ENCODE data around the gene MRPL40. TPM values are rescaled to one million over a fixed set of nuclear protein-coding genes. Genes with fewer than 3 reads are reported as not detected.

MRPL40 gene
- total and polyA plus RNA-seq, 2 donors (not counting 1 experiment from before 2014, with no cell fraction given), result 12.5 to 21.9 TPM

DNA sequence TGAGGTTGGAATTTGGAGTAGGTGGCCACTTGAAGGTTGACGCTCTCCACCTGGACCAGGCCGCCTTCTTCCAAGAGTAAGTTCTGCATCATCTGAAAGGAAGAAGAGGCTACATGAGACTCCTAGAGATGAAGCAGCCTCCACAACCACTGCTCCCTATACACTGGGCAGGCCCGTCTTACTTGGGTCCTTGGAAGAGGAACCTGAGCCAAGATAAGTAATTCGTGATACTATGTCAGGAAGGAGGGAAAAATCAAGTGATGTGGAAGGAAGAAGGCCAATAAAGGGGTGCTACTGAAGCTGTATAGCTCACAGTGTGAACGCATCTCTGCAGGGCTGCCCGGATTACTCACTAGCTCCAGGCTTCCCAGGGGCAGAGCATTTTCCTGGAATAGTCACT is 35.6 kb downstream of the MRPL40 start:
- H3K9me3 Mint-ChIP-seq (ENCODE audit: insufficient read depth), result no peaks in the 10 kb centered on the region
- H3K4me3 Mint-ChIP-seq, result no peak overlapping the region
- Histone ChIP-seq H3K4me3 (ENCODE audit: control extremely low read depth in 1 of 5, extremely low read depth in 1 of 5, insufficient read depth in 1 of 5, low read depth in 2 of 5, low read length in 4 of 5) (no peak overlapping the region), H3K27me3 (replicated peaks in 1 of 4; ENCODE audit: control extremely low read depth in 1 of 4, control insufficient read depth in 3 of 4, insufficient read depth in 4 of 4, low read length in 3 of 4) (no peaks in the 10 kb centered on the region), H3K9ac (ENCODE audit: low read length) (no peak overlapping the region), H3K79me2 (ENCODE audit: control insufficient read depth, insufficient read depth, low read length) (peaks cover 23% of the 10 kb centered on the region), H3K27ac (ENCODE audit: low read length in 2 of 2) (no peak overlapping the region), H3K9me3 (ENCODE audit: control extremely low read depth in 1 of 3, control insufficient read depth in 2 of 3, insufficient read depth in 1 of 3, low read length in 2 of 3) (no peaks in the 10 kb centered on the region), H3K4me1 (ENCODE audit: control insufficient read depth in 2 of 2, insufficient read depth in 2 of 2, low read length in 2 of 2) (no peaks in the 10 kb centered on the region), H2AFZ (ENCODE audit: insufficient read depth, low read depth, low read length, poor library complexity, severe bottlenecking) (no peak overlapping the region), H3K36me3 (replicated peaks in 1 of 2; ENCODE audit: control extremely low read depth in 1 of 2, control insufficient read depth in 1 of 2, extremely low read depth in 1 of 2, insufficient read depth in 2 of 2, low read length in 1 of 2) (peaks cover 3 to 88% of the 10 kb centered on the region in 2 experiments), H4K20me1 (ENCODE audit: control insufficient read depth, insufficient read depth, low read length, poor library complexity, severe bottlenecking) (peaks cover 5% of the 10 kb centered on the region), H3K4me2 (replicated peaks; ENCODE audit: low read depth, low read length, poor library complexity, severe bottlenecking) (no peak overlapping the region)
- intact Hi-C loops (cut with micrococcal nuclease), result no loop called here
- no peaks in the 10 kb centered on the region for H3K27me3 Mint-ChIP-seq
- POLR2A ChIA-PET, result no interaction called here
- WGBS (ENCODE audit: insufficient coverage), result 100% methylated on average over 4 of the region's 6 CpGs
- DNase-seq (no peak), ATAC-seq (ENCODE audit: low read depth) (no peak)
- TF ChIP-seq EZH2 (IDR thresholded peaks at IDR 0.05; ENCODE audit: borderline replicate concordance, insufficient read depth, low read depth, low read length, poor library complexity, severe bottlenecking), result no peak
- TF ChIP-seq, protein P1, sequence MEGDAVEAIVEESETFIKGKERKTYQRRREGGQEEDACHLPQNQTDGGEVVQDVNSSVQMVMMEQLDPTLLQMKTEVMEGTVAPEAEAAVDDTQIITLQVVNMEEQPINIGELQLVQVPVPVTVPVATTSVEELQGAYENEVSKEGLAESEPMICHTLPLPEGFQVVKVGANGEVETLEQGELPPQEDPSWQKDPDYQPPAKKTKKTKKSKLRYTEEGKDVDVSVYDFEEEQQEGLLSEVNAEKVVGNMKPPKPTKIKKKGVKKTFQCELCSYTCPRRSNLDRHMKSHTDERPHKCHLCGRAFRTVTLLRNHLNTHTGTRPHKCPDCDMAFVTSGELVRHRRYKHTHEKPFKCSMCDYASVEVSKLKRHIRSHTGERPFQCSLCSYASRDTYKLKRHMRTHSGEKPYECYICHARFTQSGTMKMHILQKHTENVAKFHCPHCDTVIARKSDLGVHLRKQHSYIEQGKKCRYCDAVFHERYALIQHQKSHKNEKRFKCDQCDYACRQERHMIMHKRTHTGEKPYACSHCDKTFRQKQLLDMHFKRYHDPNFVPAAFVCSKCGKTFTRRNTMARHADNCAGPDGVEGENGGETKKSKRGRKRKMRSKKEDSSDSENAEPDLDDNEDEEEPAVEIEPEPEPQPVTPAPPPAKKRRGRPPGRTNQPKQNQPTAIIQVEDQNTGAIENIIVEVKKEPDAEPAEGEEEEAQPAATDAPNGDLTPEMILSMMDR (IDR thresholded peaks at IDR 0.05), result no peak
- H3K4me1 Mint-ChIP-seq, result no peaks in the 10 kb centered on the region
- CTCF ChIA-PET, result interaction anchor here (1.2 kb wide), 1 partner anchor 9 kb away, joined by 3 read pairs; no protein-coding TSS in a partner anchor
- no peak overlapping the region for H3K27ac Mint-ChIP-seq

DNA sequence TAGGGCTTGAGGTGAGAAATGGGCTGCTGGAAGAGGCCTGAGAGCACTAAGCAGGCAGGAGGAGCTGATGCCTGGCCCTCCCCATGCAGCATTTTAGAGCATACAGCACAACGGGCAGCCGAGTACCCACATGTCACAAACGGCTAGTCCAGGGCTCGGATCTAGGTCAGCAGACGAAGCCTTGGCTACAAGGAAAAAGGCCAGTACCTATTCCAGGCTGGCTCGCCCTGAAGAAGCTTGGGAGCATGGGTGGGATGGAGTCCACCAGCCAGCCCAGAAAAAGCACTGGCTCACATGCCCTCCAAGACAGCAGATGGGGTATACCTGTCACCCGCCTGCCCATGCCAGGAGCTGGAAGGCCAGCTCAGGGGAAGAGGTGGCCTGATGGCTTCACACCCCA is 37.1 kb downstream of the MRPL40 start:
- ChIA-PET CTCF (no interaction called here), POLR2A (no interaction called here)
- H3K4me1 Mint-ChIP-seq, result no peaks in the 10 kb centered on the region
- DNase-seq (no peak), ATAC-seq (ENCODE audit: low read depth) (no peak)
- no peak overlapping the region for H2AFZ ChIP-seq (ENCODE audit: insufficient read depth, low read depth, low read length, poor library complexity, severe bottlenecking)
- peaks cover 35% of the 10 kb centered on the region for H3K79me2 ChIP-seq (ENCODE audit: control insufficient read depth, insufficient read depth, low read length)
- TF ChIP-seq EZH2 (IDR thresholded peaks at IDR 0.05; ENCODE audit: borderline replicate concordance, insufficient read depth, low read depth, low read length, poor library complexity, severe bottlenecking), result no peak
- TF ChIP-seq, protein P1 (IDR thresholded peaks at IDR 0.05), result no peak
- no peaks in the 10 kb centered on the region for H3K4me1 ChIP-seq (ENCODE audit: control insufficient read depth in 2 of 2, insufficient read depth in 2 of 2, low read length in 2 of 2)
- 96% methylated on average over 7 of the region's 7 CpGs for WGBS (ENCODE audit: insufficient coverage)
- no peaks in the 10 kb centered on the region for H3K27me3 Mint-ChIP-seq
- H3K9ac ChIP-seq (ENCODE audit: low read length), result no peak overlapping the region
- H3K4me3 Mint-ChIP-seq, result no peak overlapping the region
- no peaks in the 10 kb centered on the region for H3K9me3 Mint-ChIP-seq (ENCODE audit: insufficient read depth)
- no peak overlapping the region for H3K27ac ChIP-seq (ENCODE audit: low read length in 2 of 2)
- H3K4me3 ChIP-seq (ENCODE audit: control extremely low read depth in 1 of 5, extremely low read depth in 1 of 5, insufficient read depth in 1 of 5, low read depth in 2 of 5, low read length in 4 of 5), result no peak overlapping the region
- peaks cover 18% of the 10 kb centered on the region for H4K20me1 ChIP-seq (ENCODE audit: control insufficient read depth, insufficient read depth, low read length, poor library complexity, severe bottlenecking)
- intact Hi-C loops (cut with micrococcal nuclease), result no loop called here
- H3K9me3 ChIP-seq (ENCODE audit: control extremely low read depth in 1 of 3, control insufficient read depth in 2 of 3, insufficient read depth in 1 of 3, low read length in 2 of 3), result no peaks in the 10 kb centered on the region
- H3K27me3 ChIP-seq (replicated peaks in 1 of 4; ENCODE audit: control extremely low read depth in 1 of 4, control insufficient read depth in 3 of 4, insufficient read depth in 4 of 4, low read length in 3 of 4), result no peaks in the 10 kb centered on the region
- no peak overlapping the region for H3K27ac Mint-ChIP-seq
- H3K36me3 ChIP-seq (replicated peaks in 1 of 2; ENCODE audit: control extremely low read depth in 1 of 2, control insufficient read depth in 1 of 2, extremely low read depth in 1 of 2, insufficient read depth in 2 of 2, low read length in 1 of 2), result peaks cover 3 to 94% of the 10 kb centered on the region in 2 experiments
- no peak overlapping the region for H3K4me2 ChIP-seq (replicated peaks; ENCODE audit: low read depth, low read length, poor library complexity, severe bottlenecking)
